H9 (cell line): ENCODE results near the gene STK38L. TPM values are rescaled to one million over a fixed set of nuclear protein-coding genes. Genes with fewer than 3 reads are reported as not detected.

ENCODE experiments used
- DNase-seq: peaks from one replicate; pipeline ENCODE4 v3.0.0-alpha.2; 2017
- H2AFZ ChIP-seq: one replicate; pipeline ENCODE4 v1.6.1; 2013; ENCODE audit warnings: mild to moderate bottlenecking, low read length, control low read depth, moderate library complexity
- H2AK5ac ChIP-seq: 2 replicates; pipeline ENCODE4 v1.6.1; 2013; ENCODE audit warnings: low read length, control low read depth, mixed read lengths; ENCODE audit not compliant: insufficient read length
- H2BK120ac ChIP-seq: one replicate; pipeline ENCODE4 v1.6.1; 2013; ENCODE audit warnings: low read depth, mild to moderate bottlenecking, low read length, control low read depth, inconsistent platforms; ENCODE audit not compliant: poor library complexity, severe bottlenecking
- H2BK12ac ChIP-seq: 2 replicates; pipeline ENCODE4 v1.6.1; 2013; ENCODE audit warnings: low read length, control low read depth, mixed read lengths, low read depth; ENCODE audit not compliant: insufficient read length
- H2BK15ac ChIP-seq: 2 replicates; pipeline ENCODE4 v1.6.1; 2013; ENCODE audit warnings: low read depth, low read length, control low read depth
- H2BK20ac ChIP-seq: one replicate; pipeline ENCODE4 v1.6.1; 2013; ENCODE audit warnings: low read depth, mild to moderate bottlenecking, low read length, control low read depth, inconsistent platforms; ENCODE audit not compliant: poor library complexity, severe bottlenecking
- H2BK5ac ChIP-seq: 2 replicates; pipeline ENCODE4 v1.6.1; 2013; ENCODE audit warnings: low read length, control low read depth, mixed read lengths; ENCODE audit not compliant: insufficient read length
- H3K14ac ChIP-seq: 2 replicates; pipeline ENCODE4 v1.6.1; 2013; ENCODE audit warnings: low read length, control low read depth; ENCODE audit not compliant: insufficient read depth
- H3K18ac ChIP-seq: 2 replicates; pipeline ENCODE4 v1.6.1; 2013; ENCODE audit warnings: low read depth, mild to moderate bottlenecking, mixed read lengths, low read length, control low read depth; ENCODE audit not compliant: insufficient read length
- H3K23ac ChIP-seq: 2 replicates; pipeline ENCODE4 v1.6.1; 2013; ENCODE audit warnings: low read length, control low read depth, mixed read lengths, low read depth; ENCODE audit not compliant: insufficient read length
- H3K23me2 ChIP-seq: 2 replicates; pipeline ENCODE4 v1.6.1; 2013; ENCODE audit warnings: low read depth, mild to moderate bottlenecking, mixed read lengths, low read length, control low read depth; ENCODE audit not compliant: insufficient read length, poor library complexity, severe bottlenecking
- H3K27ac ChIP-seq: 2 replicates; pipeline ENCODE4 v1.5.1; 2013; ENCODE audit warnings: low read length, control low read depth, mixed read lengths, low read depth; ENCODE audit not compliant: insufficient read length
- H3K27me3 ChIP-seq: 2 replicates; pipeline ENCODE4 v1.6.1; 2013; ENCODE audit warnings: low read length, control low read depth, inconsistent platforms; ENCODE audit not compliant: insufficient read depth
- H3K4ac ChIP-seq: 2 replicates; pipeline ENCODE4 v1.6.1; 2013; ENCODE audit warnings: low read depth, mild to moderate bottlenecking, control low read depth, inconsistent platforms, low read length, moderate library complexity
- H3K4me1 ChIP-seq: 2 replicates; pipeline ENCODE4 v1.6.1; 2013; ENCODE audit warnings: low read length, control low read depth, inconsistent platforms; ENCODE audit not compliant: insufficient read depth
- H3K4me2 ChIP-seq: 2 replicates; pipeline ENCODE4 v1.6.1; 2013; ENCODE audit warnings: low read length, control low read depth, mixed read lengths; ENCODE audit not compliant: insufficient read length, insufficient read depth
- H3K56ac ChIP-seq: 2 replicates; pipeline ENCODE4 v1.6.1; 2013; ENCODE audit warnings: low read depth, mild to moderate bottlenecking, mixed read lengths, low read length, control low read depth; ENCODE audit not compliant: insufficient read length
- H3K79me1 ChIP-seq: 2 replicates; pipeline ENCODE4 v1.6.1; 2013; ENCODE audit warnings: low read depth, mild to moderate bottlenecking, moderate library complexity, low read length, control low read depth, inconsistent platforms; ENCODE audit not compliant: insufficient read depth, poor library complexity, severe bottlenecking
- H3K79me2 ChIP-seq: 2 replicates; pipeline ENCODE4 v1.6.1; 2013; ENCODE audit warnings: low read length, control low read depth, inconsistent platforms; ENCODE audit not compliant: insufficient read depth
- H3K9ac ChIP-seq: 2 replicates; pipeline ENCODE4 v1.6.1; 2013; ENCODE audit warnings: low read length, control low read depth, mixed read lengths; ENCODE audit not compliant: insufficient read length; ENCODE audit errors: extremely low read depth
- H3K9me3 ChIP-seq: one replicate; pipeline ENCODE4 v1.6.1; 2013; ENCODE audit warnings: low read depth, low read length, inconsistent platforms; ENCODE audit not compliant: control insufficient read depth
- H3T11ph ChIP-seq: one replicate; pipeline ENCODE4 v1.6.1; 2013; ENCODE audit warnings: mild to moderate bottlenecking, low read length, control low read depth, inconsistent platforms
- H4K20me1 ChIP-seq: one replicate; pipeline ENCODE4 v1.6.1; 2013; ENCODE audit not compliant: control insufficient read depth, insufficient read length, insufficient read depth
- H4K5ac ChIP-seq: 2 replicates; pipeline ENCODE4 v1.6.1; 2013; ENCODE audit warnings: low read depth, mild to moderate bottlenecking, mixed read lengths, low read length, control low read depth; ENCODE audit not compliant: insufficient read length
- H4K8ac ChIP-seq: replicated peaks from 2 replicates; pipeline ENCODE4 v1.6.1; 2013; ENCODE audit warnings: low read length, control low read depth, mixed read lengths, low read depth; ENCODE audit not compliant: insufficient read length
- H4K91ac ChIP-seq: 2 replicates; pipeline ENCODE4 v1.6.1; 2013; ENCODE audit warnings: low read depth, mild to moderate bottlenecking, moderate library complexity, mixed read lengths, low read length, control low read depth; ENCODE audit not compliant: insufficient read length
- H3K27ac Mint-ChIP-seq, 3 experiments: 2 replicates in 2 of 3; 3 replicates in 1 of 3; pipeline ENCODE4 v1.8.0; 2020 to 2021; ENCODE audit warnings: mixed read lengths in 3 of 3, mild to moderate bottlenecking in 1 of 3, moderate library complexity in 1 of 3
- H3K27me3 Mint-ChIP-seq: 2 replicates; pipeline ENCODE4 v1.8.0; 2021; ENCODE audit warnings: low read depth, mild to moderate bottlenecking, moderate library complexity, mixed read lengths
- H3K36me3 Mint-ChIP-seq, 3 experiments: 2 replicates in 2 of 3; 3 replicates in 1 of 3; pipeline ENCODE4 v1.8.0; 2020 to 2021; ENCODE audit warnings: low read depth in 3 of 3, mixed read lengths in 3 of 3; ENCODE audit not compliant: insufficient read depth in 1 of 3
- H3K4me1 Mint-ChIP-seq, 2 experiments: 2 replicates each; pipeline ENCODE4 v1.8.0; 2020; ENCODE audit warnings: mixed read lengths in 2 of 2
- H3K4me3 Mint-ChIP-seq, 2 experiments: 2 replicates in 1 of 2; 3 replicates in 1 of 2; pipeline ENCODE4 v1.8.0; 2020 to 2021; ENCODE audit warnings: mild to moderate bottlenecking in 2 of 2, mixed read lengths in 2 of 2, moderate library complexity in 1 of 2
- H3K9me3 Mint-ChIP-seq, 2 experiments: 2 replicates in 1 of 2; 3 replicates in 1 of 2; pipeline ENCODE4 v1.8.0; 2020; ENCODE audit warnings: mild to moderate bottlenecking in 2 of 2, mixed read lengths in 2 of 2, moderate library complexity in 1 of 2
- CTCF ChIP-seq: fragments of 200-600 bp; sonication (generic); conservative IDR thresholded peaks from 3 replicates; pipeline ENCODE4 v1.8.0; 2021; ENCODE audit warnings: antibody characterized with exemption, mild to moderate bottlenecking
- WGBS: extraction: QIAGEN DNeasy Blood & Tissue Kit; methylation state at CpG from one replicate; pipeline ENCODE4 v1.1.7; 2013; ENCODE audit warnings: missing lambda C conversion rate, low lambda C conversion rate, mixed read lengths; ENCODE audit not compliant: insufficient read length; ENCODE audit errors: extremely low coverage; 5-methylcytosine and 5-hydroxymethylcytosine counted together
- total RNA-seq: library from RNA; stranded (reverse); gene quantifications from 2 replicates; pipeline ENCODE4 v1.2.1, GENCODE V29; 2021

The STK38L gene
- total RNA-seq, 1 experiment from 2014 or later = 44.9 TPM

- Histone ChIP-seq H2AK5ac (no peak overlapping the region), H2BK120ac (no peak overlapping the region), H3K23me2 (no peaks in the 10 kb centered on the region), H3K4ac (no peak overlapping the region), H2BK15ac (no peak overlapping the region), H4K8ac (no peak overlapping the region), H3K79me2 (no peaks in the 10 kb centered on the region), H4K20me1 (no peaks in the 10 kb centered on the region), H2BK12ac (no peak overlapping the region), H3T11ph (no peak overlapping the region), H3K4me1 (peaks cover 4% of the 10 kb centered on the region; the same call in 1 of the 2 replicates), H4K5ac (no peak overlapping the region), H3K23ac (no peak overlapping the region), H3K79me1 (no peaks in the 10 kb centered on the region), H3K27me3 (no peaks in the 10 kb centered on the region), H3K56ac (no peak overlapping the region), H4K91ac (no peak overlapping the region), H2AFZ (no peak overlapping the region), H3K18ac (no peak overlapping the region), H3K14ac (no peak overlapping the region), H3K4me2 (no peak overlapping the region), H3K9me3 (no peaks in the 10 kb centered on the region), H2BK20ac (no peak overlapping the region), H2BK5ac (no peak overlapping the region), H3K9ac (no peak overlapping the region), H3K27ac (no peak overlapping the region)
- Mint-ChIP-seq H3K27ac (no peak overlapping the region), H3K4me3 (no peak overlapping the region), H3K27me3 (no peaks in the 10 kb centered on the region; the same call in 1 of the 2 replicates), H3K36me3 (no peaks in the 10 kb centered on the region), H3K4me1 (no peaks in the 10 kb centered on the region), H3K9me3 (no peaks in the 10 kb centered on the region)
- no CpG with 5 or more reads among the region's 3 CpGs for WGBS
- no peak for DNase-seq
- TF ChIP-seq CTCF = no peak
These were observed 7.6 kb upstream of the STK38L start for GRCh38 chr12:27236498-27236897.
